ENCODE results near the gene ALAS1. TPM values are rescaled to one million over a fixed set of nuclear protein-coding genes. Genes with fewer than 3 reads are reported as not detected.

The ALAS1 gene
- total and polyA plus RNA-seq, 2 experiments from 2014 or later: 17.8 to 42.8 TPM

DNA sequence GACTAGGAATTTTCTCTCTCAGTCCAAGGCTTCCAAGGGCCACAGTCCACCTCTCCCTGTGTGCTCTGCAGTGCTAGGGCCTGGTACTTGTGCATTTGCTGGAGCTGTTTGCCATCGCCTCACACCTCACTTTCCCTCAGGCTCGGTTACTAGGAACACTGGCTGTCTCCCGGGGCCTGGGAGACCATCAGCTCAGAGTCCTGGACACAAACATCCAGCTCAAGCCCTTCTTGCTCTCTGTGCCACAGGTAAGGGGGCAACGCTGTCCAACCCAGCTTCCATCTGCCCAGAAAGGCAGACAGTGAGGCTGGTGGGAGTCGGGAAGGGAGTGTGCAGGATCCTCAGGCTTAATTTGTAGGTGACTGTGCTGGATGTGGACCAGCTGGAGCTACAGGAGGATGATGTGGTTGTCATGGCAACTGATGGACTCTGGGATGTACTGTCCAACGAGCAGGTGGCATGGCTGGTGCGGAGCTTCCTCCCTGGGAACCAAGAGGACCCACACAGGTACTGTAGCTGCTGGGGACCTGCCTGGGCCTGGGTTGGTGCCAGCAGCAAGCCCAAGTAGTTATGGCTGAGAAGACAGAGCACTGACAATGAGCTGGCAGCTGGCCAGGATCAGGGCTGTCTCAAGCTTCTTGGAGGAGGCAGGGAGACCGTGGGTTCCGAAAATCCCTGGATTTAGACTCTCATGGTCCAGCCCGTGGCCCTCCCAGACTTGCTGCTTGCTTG lies 51.0 kb downstream of the ALAS1 start:
- no peak for TF ChIP-seq POLR2AphosphoS5 (IDR thresholded peaks at IDR 0.05; ENCODE audit: low read depth)
- TF ChIP-seq, protein P1, sequence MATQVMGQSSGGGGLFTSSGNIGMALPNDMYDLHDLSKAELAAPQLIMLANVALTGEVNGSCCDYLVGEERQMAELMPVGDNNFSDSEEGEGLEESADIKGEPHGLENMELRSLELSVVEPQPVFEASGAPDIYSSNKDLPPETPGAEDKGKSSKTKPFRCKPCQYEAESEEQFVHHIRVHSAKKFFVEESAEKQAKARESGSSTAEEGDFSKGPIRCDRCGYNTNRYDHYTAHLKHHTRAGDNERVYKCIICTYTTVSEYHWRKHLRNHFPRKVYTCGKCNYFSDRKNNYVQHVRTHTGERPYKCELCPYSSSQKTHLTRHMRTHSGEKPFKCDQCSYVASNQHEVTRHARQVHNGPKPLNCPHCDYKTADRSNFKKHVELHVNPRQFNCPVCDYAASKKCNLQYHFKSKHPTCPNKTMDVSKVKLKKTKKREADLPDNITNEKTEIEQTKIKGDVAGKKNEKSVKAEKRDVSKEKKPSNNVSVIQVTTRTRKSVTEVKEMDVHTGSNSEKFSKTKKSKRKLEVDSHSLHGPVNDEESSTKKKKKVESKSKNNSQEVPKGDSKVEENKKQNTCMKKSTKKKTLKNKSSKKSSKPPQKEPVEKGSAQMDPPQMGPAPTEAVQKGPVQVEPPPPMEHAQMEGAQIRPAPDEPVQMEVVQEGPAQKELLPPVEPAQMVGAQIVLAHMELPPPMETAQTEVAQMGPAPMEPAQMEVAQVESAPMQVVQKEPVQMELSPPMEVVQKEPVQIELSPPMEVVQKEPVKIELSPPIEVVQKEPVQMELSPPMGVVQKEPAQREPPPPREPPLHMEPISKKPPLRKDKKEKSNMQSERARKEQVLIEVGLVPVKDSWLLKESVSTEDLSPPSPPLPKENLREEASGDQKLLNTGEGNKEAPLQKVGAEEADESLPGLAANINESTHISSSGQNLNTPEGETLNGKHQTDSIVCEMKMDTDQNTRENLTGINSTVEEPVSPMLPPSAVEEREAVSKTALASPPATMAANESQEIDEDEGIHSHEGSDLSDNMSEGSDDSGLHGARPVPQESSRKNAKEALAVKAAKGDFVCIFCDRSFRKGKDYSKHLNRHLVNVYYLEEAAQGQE (IDR thresholded peaks at IDR 0.05; ENCODE audit: unreplicated experiment): no peak
- TF ChIP-seq JUNB (IDR thresholded peaks at IDR 0.05; ENCODE audit: unreplicated experiment): no peak
- TF ChIP-seq, protein P2, sequence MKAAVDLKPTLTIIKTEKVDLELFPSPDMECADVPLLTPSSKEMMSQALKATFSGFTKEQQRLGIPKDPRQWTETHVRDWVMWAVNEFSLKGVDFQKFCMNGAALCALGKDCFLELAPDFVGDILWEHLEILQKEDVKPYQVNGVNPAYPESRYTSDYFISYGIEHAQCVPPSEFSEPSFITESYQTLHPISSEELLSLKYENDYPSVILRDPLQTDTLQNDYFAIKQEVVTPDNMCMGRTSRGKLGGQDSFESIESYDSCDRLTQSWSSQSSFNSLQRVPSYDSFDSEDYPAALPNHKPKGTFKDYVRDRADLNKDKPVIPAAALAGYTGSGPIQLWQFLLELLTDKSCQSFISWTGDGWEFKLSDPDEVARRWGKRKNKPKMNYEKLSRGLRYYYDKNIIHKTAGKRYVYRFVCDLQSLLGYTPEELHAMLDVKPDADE (IDR thresholded peaks at IDR 0.05): no peak
- TF ChIP-seq, protein P3, sequence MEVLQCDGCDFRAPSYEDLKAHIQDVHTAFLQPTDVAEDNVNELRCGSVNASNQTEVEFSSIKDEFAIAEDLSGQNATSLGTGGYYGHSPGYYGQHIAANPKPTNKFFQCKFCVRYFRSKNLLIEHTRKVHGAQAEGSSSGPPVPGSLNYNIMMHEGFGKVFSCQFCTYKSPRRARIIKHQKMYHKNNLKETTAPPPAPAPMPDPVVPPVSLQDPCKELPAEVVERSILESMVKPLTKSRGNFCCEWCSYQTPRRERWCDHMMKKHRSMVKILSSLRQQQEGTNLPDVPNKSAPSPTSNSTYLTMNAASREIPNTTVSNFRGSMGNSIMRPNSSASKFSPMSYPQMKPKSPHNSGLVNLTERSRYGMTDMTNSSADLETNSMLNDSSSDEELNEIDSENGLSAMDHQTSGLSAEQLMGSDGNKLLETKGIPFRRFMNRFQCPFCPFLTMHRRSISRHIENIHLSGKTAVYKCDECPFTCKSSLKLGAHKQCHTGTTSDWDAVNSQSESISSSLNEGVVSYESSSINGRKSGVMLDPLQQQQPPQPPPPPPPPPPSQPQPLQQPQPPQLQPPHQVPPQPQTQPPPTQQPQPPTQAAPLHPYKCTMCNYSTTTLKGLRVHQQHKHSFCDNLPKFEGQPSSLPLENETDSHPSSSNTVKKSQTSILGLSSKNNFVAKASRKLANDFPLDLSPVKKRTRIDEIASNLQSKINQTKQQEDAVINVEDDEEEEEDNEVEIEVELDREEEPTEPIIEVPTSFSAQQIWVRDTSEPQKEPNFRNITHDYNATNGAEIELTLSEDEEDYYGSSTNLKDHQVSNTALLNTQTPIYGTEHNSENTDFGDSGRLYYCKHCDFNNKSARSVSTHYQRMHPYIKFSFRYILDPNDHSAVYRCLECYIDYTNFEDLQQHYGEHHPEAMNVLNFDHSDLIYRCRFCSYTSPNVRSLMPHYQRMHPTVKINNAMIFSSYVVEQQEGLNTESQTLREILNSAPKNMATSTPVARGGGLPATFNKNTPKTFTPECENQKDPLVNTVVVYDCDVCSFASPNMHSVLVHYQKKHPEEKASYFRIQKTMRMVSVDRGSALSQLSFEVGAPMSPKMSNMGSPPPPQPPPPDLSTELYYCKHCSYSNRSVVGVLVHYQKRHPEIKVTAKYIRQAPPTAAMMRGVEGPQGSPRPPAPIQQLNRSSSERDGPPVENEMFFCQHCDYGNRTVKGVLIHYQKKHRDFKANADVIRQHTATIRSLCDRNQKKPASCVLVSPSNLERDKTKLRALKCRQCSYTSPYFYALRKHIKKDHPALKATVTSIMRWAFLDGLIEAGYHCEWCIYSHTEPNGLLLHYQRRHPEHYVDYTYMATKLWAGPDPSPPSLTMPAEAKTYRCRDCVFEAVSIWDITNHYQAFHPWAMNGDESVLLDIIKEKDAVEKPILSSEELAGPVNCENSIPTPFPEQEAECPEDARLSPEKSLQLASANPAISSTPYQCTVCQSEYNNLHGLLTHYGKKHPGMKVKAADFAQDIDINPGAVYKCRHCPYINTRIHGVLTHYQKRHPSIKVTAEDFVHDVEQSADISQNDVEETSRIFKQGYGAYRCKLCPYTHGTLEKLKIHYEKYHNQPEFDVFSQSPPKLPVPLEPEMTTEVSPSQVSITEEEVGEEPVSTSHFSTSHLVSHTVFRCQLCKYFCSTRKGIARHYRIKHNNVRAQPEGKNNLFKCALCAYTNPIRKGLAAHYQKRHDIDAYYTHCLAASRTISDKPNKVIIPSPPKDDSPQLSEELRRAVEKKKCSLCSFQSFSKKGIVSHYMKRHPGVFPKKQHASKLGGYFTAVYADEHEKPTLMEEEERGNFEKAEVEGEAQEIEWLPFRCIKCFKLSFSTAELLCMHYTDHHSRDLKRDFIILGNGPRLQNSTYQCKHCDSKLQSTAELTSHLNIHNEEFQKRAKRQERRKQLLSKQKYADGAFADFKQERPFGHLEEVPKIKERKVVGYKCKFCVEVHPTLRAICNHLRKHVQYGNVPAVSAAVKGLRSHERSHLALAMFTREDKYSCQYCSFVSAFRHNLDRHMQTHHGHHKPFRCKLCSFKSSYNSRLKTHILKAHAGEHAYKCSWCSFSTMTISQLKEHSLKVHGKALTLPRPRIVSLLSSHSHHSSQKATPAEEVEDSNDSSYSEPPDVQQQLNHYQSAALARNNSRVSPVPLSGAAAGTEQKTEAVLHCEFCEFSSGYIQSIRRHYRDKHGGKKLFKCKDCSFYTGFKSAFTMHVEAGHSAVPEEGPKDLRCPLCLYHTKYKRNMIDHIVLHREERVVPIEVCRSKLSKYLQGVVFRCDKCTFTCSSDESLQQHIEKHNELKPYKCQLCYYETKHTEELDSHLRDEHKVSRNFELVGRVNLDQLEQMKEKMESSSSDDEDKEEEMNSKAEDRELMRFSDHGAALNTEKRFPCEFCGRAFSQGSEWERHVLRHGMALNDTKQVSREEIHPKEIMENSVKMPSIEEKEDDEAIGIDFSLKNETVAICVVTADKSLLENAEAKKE (CRISPR knock-in tag; IDR thresholded peaks at IDR 0.05): no peak
- TF ChIP-seq, protein P4, sequence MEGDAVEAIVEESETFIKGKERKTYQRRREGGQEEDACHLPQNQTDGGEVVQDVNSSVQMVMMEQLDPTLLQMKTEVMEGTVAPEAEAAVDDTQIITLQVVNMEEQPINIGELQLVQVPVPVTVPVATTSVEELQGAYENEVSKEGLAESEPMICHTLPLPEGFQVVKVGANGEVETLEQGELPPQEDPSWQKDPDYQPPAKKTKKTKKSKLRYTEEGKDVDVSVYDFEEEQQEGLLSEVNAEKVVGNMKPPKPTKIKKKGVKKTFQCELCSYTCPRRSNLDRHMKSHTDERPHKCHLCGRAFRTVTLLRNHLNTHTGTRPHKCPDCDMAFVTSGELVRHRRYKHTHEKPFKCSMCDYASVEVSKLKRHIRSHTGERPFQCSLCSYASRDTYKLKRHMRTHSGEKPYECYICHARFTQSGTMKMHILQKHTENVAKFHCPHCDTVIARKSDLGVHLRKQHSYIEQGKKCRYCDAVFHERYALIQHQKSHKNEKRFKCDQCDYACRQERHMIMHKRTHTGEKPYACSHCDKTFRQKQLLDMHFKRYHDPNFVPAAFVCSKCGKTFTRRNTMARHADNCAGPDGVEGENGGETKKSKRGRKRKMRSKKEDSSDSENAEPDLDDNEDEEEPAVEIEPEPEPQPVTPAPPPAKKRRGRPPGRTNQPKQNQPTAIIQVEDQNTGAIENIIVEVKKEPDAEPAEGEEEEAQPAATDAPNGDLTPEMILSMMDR (conservative IDR thresholded peaks at IDR 0.05; ENCODE audit: low read depth in 2 of 2): no peak
- TF ChIP-seq ZNF114 (CRISPR knock-in tag; IDR thresholded peaks at IDR 0.05): no peak
- TF ChIP-seq EZH2 (IDR thresholded peaks at IDR 0.05; ENCODE audit: low read depth, unreplicated experiment): no peak
- TF ChIP-seq ZNF331 (CRISPR knock-in tag; IDR thresholded peaks at IDR 0.05; ENCODE audit: low read depth): no peak
- peaks cover 11% of the 10 kb centered on the region; the same call in 1 of the 2 replicates for H3K4me1 ChIP-seq (ENCODE audit: insufficient read depth)
- no peak overlapping the region for H3K4me3 ChIP-seq
- no peaks in the 10 kb centered on the region for H3K9me3 Mint-ChIP-seq
- no peaks in the 10 kb centered on the region for H3K9me2 ChIP-seq (ENCODE audit: insufficient read depth)
- H3K4me2 ChIP-seq: no peak overlapping the region
- no peaks in the 10 kb centered on the region for H3K79me2 ChIP-seq (replicated peaks; ENCODE audit: insufficient read depth)
- DNase-seq (ENCODE audit: low spot score) (no peak), ATAC-seq (no peak)
- H3K4me3 Mint-ChIP-seq: no peak overlapping the region
- no peak overlapping the region for H2AFZ ChIP-seq
- peaks cover 18% of the 10 kb centered on the region; the same call in 2 of the 3 replicates for H3K36me3 Mint-ChIP-seq (ENCODE audit: low read depth)
- H3K27ac ChIP-seq (ENCODE audit: low read depth): no peak overlapping the region
- peaks cover 8% of the 10 kb centered on the region for H3F3A ChIP-seq (replicated peaks; ENCODE audit: low read depth)
- peaks cover 48% of the 10 kb centered on the region for H3K27me3 Mint-ChIP-seq (ENCODE audit: insufficient read depth, low read depth, poor library complexity)
- H4K20me1 ChIP-seq (replicated peaks; ENCODE audit: insufficient read depth): 0 out of 2 replicates have a peak, but pooled peaks cover 8% of the 10 kb centered on the region
- H3K36me3 ChIP-seq (ENCODE audit: insufficient read depth): peaks cover 6% of the 10 kb centered on the region
- H3K27ac Mint-ChIP-seq: no peak overlapping the region
- H3K4me1 Mint-ChIP-seq: peaks cover 5% of the 10 kb centered on the region
- peaks cover 32% of the 10 kb centered on the region for H3K27me3 ChIP-seq (ENCODE audit: insufficient read depth)

Measured in GM23338 (cell line).